Measurements from ENCODE around the gene MELK.

Gene MELK

GRCh38 chr9:36584620-36585460, 12.1 kb downstream of the MELK start:
- peak; percentile 91 for DNase-seq

GRCh38 chr9:36590231-36590630, 17.5 kb downstream of the MELK start:
- DNase-seq, result no peak

- no peak for DNase-seq
These were observed 20.3 kb downstream of the MELK start for GRCh38 chr9:36592801-36593583.

GRCh38 chr9:36594213-36594612, 21.5 kb downstream of the MELK start:
- no peak for DNase-seq

- peak; percentile 41 for DNase-seq
These were observed 24.9 kb downstream of the MELK start for GRCh38 chr9:36597412-36598178.

- no peak for DNase-seq
These were observed 25.6 kb downstream of the MELK start for GRCh38 chr9:36598273-36598672.

GRCh38 chr9:36603006-36603405, 30.3 kb downstream of the MELK start:
- DNase-seq, result no peak

- no peak for DNase-seq
These were observed 36.6 kb downstream of the MELK start for GRCh38 chr9:36609306-36609705.

GRCh38 chr9:36622121-36622520, 49.4 kb downstream of the MELK start:
- DNase-seq, result no peak

- DNase-seq, result peak; percentile 6
These were observed 50.6 kb downstream of the MELK start for GRCh38 chr9:36623280-36623679.

- peak; percentile 68 for DNase-seq
These were observed 52.4 kb downstream of the MELK start for GRCh38 chr9:36625006-36625615.

GRCh38 chr9:36632892-36633291, 60.2 kb downstream of the MELK start:
- peak; percentile 24 for DNase-seq

GRCh38 chr9:36637491-36638270, 65.0 kb downstream of the MELK start:
- DNase-seq, result no peak

GRCh38 chr9:36640771-36641381, 68.2 kb downstream of the MELK start:
- DNase-seq, result no peak

GRCh38 chr9:36642817-36643216, 70.1 kb downstream of the MELK start:
- DNase-seq, result no peak

GRCh38 chr9:36656842-36657241, 84.1 kb downstream of the MELK start:
- DNase-seq, result no peak

- no peak for DNase-seq
These were observed 86.8 kb downstream of the MELK start for GRCh38 chr9:36659500-36659899.

GRCh38 chr9:36664806-36665205, 92.1 kb downstream of the MELK start:
- DNase-seq, result no peak

- DNase-seq, result no peak
These were observed 92.7 kb downstream of the MELK start for GRCh38 chr9:36665387-36665786.

- peak; percentile 25 for DNase-seq
These were observed 93.3 kb downstream of the MELK start for GRCh38 chr9:36665921-36666431.

- DNase-seq, result no peak
These were observed 98.9 kb downstream of the MELK start for GRCh38 chr9:36671561-36671960.
